HCT116 (cell line): Measurements from ENCODE around the gene SHISA8. TPM values are rescaled to one million over a fixed set of nuclear protein-coding genes. Genes with fewer than 3 reads are reported as not detected.

Source experiments
- ATAC-seq: fragments of 200-7000 bp; cut with Tn5 transposase; 2 replicates; pipeline ENCODE4 v1.9.1; 2020; ENCODE audit warnings: mild to moderate bottlenecking, moderate library complexity
- BruUV-seq: library from RNA; stranded (reverse); fragments of 400-500 nt; replicated peaks from 2 replicates; lab custom pipeline; 2021; lab: Mats Ljungman, UMichigan
- CTCF ChIA-PET: fragments of 300-600 bp; sonication (Branson Sonifier 250); formaldehyde crosslinking; loops from one replicate; lab custom pipeline; 2021; ENCODE audit warnings: antibody characterized with exemption; lab: Charles Lee
- POLR2A ChIA-PET: fragments of 300-600, 350-600 bp; sonication (Branson Sonifier 250); formaldehyde crosslinking; loops from one replicate; lab custom pipeline; 2021; ENCODE audit warnings: antibody characterized with exemption; lab: Charles Lee
- RAD21 ChIA-PET, 2 experiments: fragments of 300-600 bp; sonication (Branson Sonifier 250); formaldehyde crosslinking; loops; one replicate each; lab custom pipeline; 2023; ENCODE audit warnings: low total read pairs in 2 of 2; ENCODE audit not compliant: uncharacterized antibody in 2 of 2, unreplicated experiment in 2 of 2, low non-redundant PET in 1 of 2; lab: Charles Lee
- DNase-seq: peaks from one replicate; pipeline ENCODE4 v3.0.0-alpha.2; 2010; ENCODE audit warnings: low read depth, low spot score
- H2AFZ ChIP-seq: fragments of 200-600 bp; shearing (Covaris generic), sonication (generic); 2 replicates; pipeline ENCODE4 v1.6.1; 2017; ENCODE audit warnings: low read depth, mixed run types, mixed read lengths, antibody characterized with exemption, low read length; ENCODE audit not compliant: poor library complexity, severe bottlenecking
- H3K27ac ChIP-seq: 2 replicates; pipeline ENCODE4 v1.5.1; 2012; ENCODE audit warnings: low read depth, low read length
- H3K27me3 ChIP-seq: fragments of 200-600 bp; sonication (generic); 2 replicates; pipeline ENCODE4 v1.6.1; 2016; ENCODE audit warnings: mixed run types, low read length, mixed read lengths; ENCODE audit not compliant: insufficient read depth
- H3K36me3 ChIP-seq, 2 experiments: fragments of 200-500 bp in 1 of 2; fragments of 200-600 bp in 1 of 2; sonication (Bioruptor generic) in 1 of 2; sonication (generic) in 1 of 2; 2 replicates each; pipeline versions ENCODE4 v1.5.1 to v1.6.1; 2014 to 2016; ENCODE audit warnings: low read length in 2 of 2, inconsistent platforms in 1 of 2, mixed read lengths in 1 of 2, mixed run types in 1 of 2; ENCODE audit not compliant: insufficient read depth in 2 of 2, control insufficient read depth in 1 of 2
- H3K4me1 ChIP-seq, 2 experiments: fragments of 200-600 bp in 1 of 2; sonication (generic) in 1 of 2; 2 replicates each; pipeline versions ENCODE4 v1.5.1 to v1.6.1; 2012 to 2017; ENCODE audit warnings: low read length in 2 of 2, inconsistent platforms in 1 of 2, mild to moderate bottlenecking in 1 of 2, mixed read lengths in 1 of 2, mixed run types in 1 of 2, moderate library complexity in 1 of 2; ENCODE audit not compliant: insufficient read depth in 2 of 2, control insufficient read depth in 1 of 2
- H3K4me2 ChIP-seq: fragments of 200-600 bp; sonication (generic); 2 replicates; pipeline ENCODE4 v1.6.1; 2017; ENCODE audit warnings: mixed run types, low read length, mixed read lengths
- H3K4me3 ChIP-seq, 2 experiments: fragments of 200-600 bp in 1 of 2; sonication (generic) in 1 of 2; replicated peaks in 1 of 2; 2 replicates each; pipeline ENCODE4 v1.5.1; 2011 to 2016; ENCODE audit warnings: low read length in 2 of 2, control low read depth in 1 of 2, low read depth in 1 of 2, mild to moderate bottlenecking in 1 of 2, mixed read lengths in 1 of 2, mixed run types in 1 of 2
- H3K79me2 ChIP-seq: fragments of 200-600 bp; sonication (generic); 2 replicates; pipeline ENCODE4 v1.6.1; 2017; ENCODE audit warnings: mild to moderate bottlenecking, mixed run types, low read length, moderate library complexity, mixed read lengths; ENCODE audit not compliant: insufficient read depth
- H3K9ac ChIP-seq: fragments of 200-600 bp; sonication (generic); 2 replicates; pipeline ENCODE4 v1.6.1; 2016; ENCODE audit warnings: low read length, mixed read lengths
- H3K9me2 ChIP-seq: fragments of 200-600 bp; sonication (generic), shearing (Covaris generic); 2 replicates; pipeline ENCODE4 v1.6.1; 2017; ENCODE audit warnings: mixed run types, mild to moderate bottlenecking, moderate library complexity; ENCODE audit not compliant: insufficient read depth
- H3K9me3 ChIP-seq, 2 experiments: fragments of 200-500 bp in 1 of 2; fragments of 200-600 bp in 1 of 2; sonication (Bioruptor generic) in 1 of 2; sonication (generic) in 1 of 2; 2 replicates each; pipeline ENCODE4 v1.6.1; 2014 to 2017; ENCODE audit warnings: low read length in 2 of 2, mixed read lengths in 2 of 2, inconsistent platforms in 1 of 2, low read depth in 1 of 2, mild to moderate bottlenecking in 1 of 2, mixed run types in 1 of 2, moderate library complexity in 1 of 2; ENCODE audit not compliant: control insufficient read depth in 1 of 2, insufficient read depth in 1 of 2
- H4K20me1 ChIP-seq: fragments of 200-600 bp; sonication (generic), shearing (Covaris generic); 2 replicates; pipeline ENCODE4 v1.6.1; 2017; ENCODE audit warnings: mixed run types, mild to moderate bottlenecking, moderate library complexity; ENCODE audit not compliant: insufficient read depth
- intact Hi-C: fragments of 100-400 bp; cut with micrococcal nuclease; formaldehyde crosslinking; loops from 2 replicates; pipeline ENCODE4 v1.10.0; 2022
- total RNA-seq: library from RNA; stranded (reverse); gene quantifications from one replicate; pipeline ENCODE4 v1.2.1, GENCODE V29; 2021; ENCODE audit not compliant: unreplicated experiment
- TF ChIP-seq, protein P1 (sequence below), 3 experiments: fragments of 200-600 bp in 1 of 3; sonication (generic) in 1 of 3; IDR thresholded peaks in 2 of 3; conservative IDR thresholded peaks in 1 of 3; 2 replicates each; pipeline ENCODE4 v1.5.1; 2012 to 2017; ENCODE audit warnings: low read depth in 2 of 3, low read length in 2 of 3, antibody characterized with exemption in 1 of 3, borderline replicate concordance in 1 of 3, control low read depth in 1 of 3, mild to moderate bottlenecking in 1 of 3, mixed read lengths in 1 of 3, mixed run types in 1 of 3, moderate library complexity in 1 of 3; ENCODE audit not compliant: insufficient read depth in 1 of 3
- TF ChIP-seq, protein P2 (sequence below): IDR thresholded peaks from 2 replicates; pipeline ENCODE4 v1.6.1; 2012; ENCODE audit warnings: low read depth

The SHISA8 gene
- total RNA-seq, 1 experiment from 2014 or later: 13.9 TPM

DNA sequence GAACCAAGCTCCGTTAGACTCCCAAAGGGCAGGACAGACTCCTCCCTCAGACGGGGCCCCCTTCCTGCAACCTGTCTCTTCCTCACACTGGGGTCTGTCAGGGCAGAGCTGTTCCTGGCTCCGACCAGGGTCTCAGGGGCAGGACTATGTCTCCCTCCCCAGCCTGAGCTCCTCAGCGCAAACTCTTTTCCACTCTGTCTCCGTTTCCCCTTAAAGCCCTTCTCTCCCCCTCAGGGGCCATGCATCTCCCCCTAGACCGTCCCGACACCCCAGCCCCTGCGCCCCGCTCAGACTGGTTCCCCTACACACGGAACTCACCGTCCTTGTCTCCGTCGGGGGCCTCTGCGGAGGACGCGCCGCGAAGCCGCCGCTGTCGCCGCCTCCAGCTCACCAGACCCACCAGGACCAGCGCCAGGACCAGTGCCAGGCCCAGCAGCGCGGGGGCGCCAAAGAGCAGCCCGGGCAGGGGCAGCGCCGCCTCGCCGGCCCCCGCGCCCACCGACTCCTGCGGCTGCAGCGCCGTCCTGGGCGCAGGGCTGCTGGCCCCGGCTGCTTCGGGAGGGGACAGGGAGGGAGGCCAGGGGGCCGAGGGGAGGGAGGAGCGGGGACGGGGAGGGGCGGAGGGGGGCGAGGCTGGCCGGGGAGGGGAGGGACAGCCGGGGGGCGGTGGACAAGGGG lies 11.0 kb upstream of the SHISA8 start:
- Histone ChIP-seq H3K27ac (no peak overlapping the region), H3K9ac (no peak overlapping the region; the same call in 1 of the 2 replicates), H3K4me2 (peak overlapping the region; percentile 46), H4K20me1 (no peaks in the 10 kb centered on the region), H3K9me3 (no peaks in the 10 kb centered on the region), H3K4me3 (no peak overlapping the region), H3K36me3 (no peaks in the 10 kb centered on the region), H3K9me2 (no peaks in the 10 kb centered on the region), H3K4me1 (peaks cover 2 to 7% of the 10 kb centered on the region in 2 experiments; a peak in 1 of 4 replicates), H2AFZ (no peak overlapping the region), H3K79me2 (no peaks in the 10 kb centered on the region), H3K27me3 (no peaks in the 10 kb centered on the region)
- no TSS peak for BruUV-seq
- ChIA-PET RAD21 (interaction anchor here in 1 of 2 experiments (0.5 kb wide), 1 partner anchor 146 kb away, joined by 3 read pairs; no protein-coding TSS in a partner anchor), CTCF (interaction anchor here (0.6 to 1.3 kb wide), 8 partner anchors 9 to 519 kb away, joined by 3 to 9 read pairs (median 3); partner anchors contain the start of genes CCDC134 and SREBF2), POLR2A (interaction anchor here (1.6 kb wide), 1 partner anchor 15 kb away, joined by 4 read pairs; no protein-coding TSS in a partner anchor)
- intact Hi-C loops: no loop called here
- TF ChIP-seq, protein P1, sequence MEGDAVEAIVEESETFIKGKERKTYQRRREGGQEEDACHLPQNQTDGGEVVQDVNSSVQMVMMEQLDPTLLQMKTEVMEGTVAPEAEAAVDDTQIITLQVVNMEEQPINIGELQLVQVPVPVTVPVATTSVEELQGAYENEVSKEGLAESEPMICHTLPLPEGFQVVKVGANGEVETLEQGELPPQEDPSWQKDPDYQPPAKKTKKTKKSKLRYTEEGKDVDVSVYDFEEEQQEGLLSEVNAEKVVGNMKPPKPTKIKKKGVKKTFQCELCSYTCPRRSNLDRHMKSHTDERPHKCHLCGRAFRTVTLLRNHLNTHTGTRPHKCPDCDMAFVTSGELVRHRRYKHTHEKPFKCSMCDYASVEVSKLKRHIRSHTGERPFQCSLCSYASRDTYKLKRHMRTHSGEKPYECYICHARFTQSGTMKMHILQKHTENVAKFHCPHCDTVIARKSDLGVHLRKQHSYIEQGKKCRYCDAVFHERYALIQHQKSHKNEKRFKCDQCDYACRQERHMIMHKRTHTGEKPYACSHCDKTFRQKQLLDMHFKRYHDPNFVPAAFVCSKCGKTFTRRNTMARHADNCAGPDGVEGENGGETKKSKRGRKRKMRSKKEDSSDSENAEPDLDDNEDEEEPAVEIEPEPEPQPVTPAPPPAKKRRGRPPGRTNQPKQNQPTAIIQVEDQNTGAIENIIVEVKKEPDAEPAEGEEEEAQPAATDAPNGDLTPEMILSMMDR (IDR thresholded peaks at IDR 0.05 in 2 of 3, conservative IDR thresholded peaks at IDR 0.05 in 1 of 3; ENCODE audit: borderline replicate concordance in 1 of 3, insufficient read depth in 1 of 3, low read depth in 2 of 3, low read length in 2 of 3): peak; percentile 34 to 79 (median 73); a peak in 5 of 6 replicates
- TF ChIP-seq, protein P2, sequence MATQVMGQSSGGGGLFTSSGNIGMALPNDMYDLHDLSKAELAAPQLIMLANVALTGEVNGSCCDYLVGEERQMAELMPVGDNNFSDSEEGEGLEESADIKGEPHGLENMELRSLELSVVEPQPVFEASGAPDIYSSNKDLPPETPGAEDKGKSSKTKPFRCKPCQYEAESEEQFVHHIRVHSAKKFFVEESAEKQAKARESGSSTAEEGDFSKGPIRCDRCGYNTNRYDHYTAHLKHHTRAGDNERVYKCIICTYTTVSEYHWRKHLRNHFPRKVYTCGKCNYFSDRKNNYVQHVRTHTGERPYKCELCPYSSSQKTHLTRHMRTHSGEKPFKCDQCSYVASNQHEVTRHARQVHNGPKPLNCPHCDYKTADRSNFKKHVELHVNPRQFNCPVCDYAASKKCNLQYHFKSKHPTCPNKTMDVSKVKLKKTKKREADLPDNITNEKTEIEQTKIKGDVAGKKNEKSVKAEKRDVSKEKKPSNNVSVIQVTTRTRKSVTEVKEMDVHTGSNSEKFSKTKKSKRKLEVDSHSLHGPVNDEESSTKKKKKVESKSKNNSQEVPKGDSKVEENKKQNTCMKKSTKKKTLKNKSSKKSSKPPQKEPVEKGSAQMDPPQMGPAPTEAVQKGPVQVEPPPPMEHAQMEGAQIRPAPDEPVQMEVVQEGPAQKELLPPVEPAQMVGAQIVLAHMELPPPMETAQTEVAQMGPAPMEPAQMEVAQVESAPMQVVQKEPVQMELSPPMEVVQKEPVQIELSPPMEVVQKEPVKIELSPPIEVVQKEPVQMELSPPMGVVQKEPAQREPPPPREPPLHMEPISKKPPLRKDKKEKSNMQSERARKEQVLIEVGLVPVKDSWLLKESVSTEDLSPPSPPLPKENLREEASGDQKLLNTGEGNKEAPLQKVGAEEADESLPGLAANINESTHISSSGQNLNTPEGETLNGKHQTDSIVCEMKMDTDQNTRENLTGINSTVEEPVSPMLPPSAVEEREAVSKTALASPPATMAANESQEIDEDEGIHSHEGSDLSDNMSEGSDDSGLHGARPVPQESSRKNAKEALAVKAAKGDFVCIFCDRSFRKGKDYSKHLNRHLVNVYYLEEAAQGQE: no peak
- ATAC-seq (peak; percentile 78), DNase-seq (no peak)
